Measurements from ENCODE around the gene HLTF.

GRCh38 chr3:149009732-149010131 lies 76.6 kb downstream of the HLTF start:
- TF ChIP-seq CTCF (IDR thresholded peaks at IDR 0.05) (no peak), POLR2A (IDR thresholded peaks at IDR 0.05) (no peak)

Data from right lobe of liver (tissue), 4 donors.